Liver (tissue), 9 donors: Measurements from ENCODE around the gene SCPEP1. TPM values are rescaled to one million over a fixed set of nuclear protein-coding genes. Genes with fewer than 3 reads are reported as not detected.
A peak's percentile ranks its signal among the peaks of the same experiment; 100 is the strongest.
"Not testable (repeated sequence)": the region's sequence is repeated elsewhere in the genome, so short reads cannot be mapped to it uniquely, and the experiment has no call there.

Experiments
- DNase-seq: peaks from one replicate; pipeline ENCODE4 v3.0.0-alpha.2; 2017; ENCODE audit warnings: low spot score
- H3K27ac ChIP-seq, 2 donors: one replicate each; pipeline ENCODE4 v1.7.0; 2013; ENCODE audit warnings: inconsistent platforms in 2 of 2, low read length in 2 of 2, control low read depth in 1 of 2, low read depth in 1 of 2, mild to moderate bottlenecking in 1 of 2
- H3K27me3 ChIP-seq, 4 donors: one replicate each; pipeline versions ENCODE4 v1.6.1 to v1.7.0; 2013; ENCODE audit warnings: low read length in 3 of 4, inconsistent platforms in 1 of 4, mild to moderate bottlenecking in 1 of 4, moderate library complexity in 1 of 4; ENCODE audit not compliant: control insufficient read depth in 4 of 4, insufficient read depth in 4 of 4
- H3K36me3 ChIP-seq, 4 donors: one replicate each; pipeline versions ENCODE4 v1.6.1 to v1.7.0; 2013; ENCODE audit warnings: low read length in 3 of 4, mild to moderate bottlenecking in 3 of 4, low read depth in 1 of 4, moderate library complexity in 1 of 4; ENCODE audit not compliant: control insufficient read depth in 4 of 4, insufficient read depth in 3 of 4
- H3K4me1 ChIP-seq, 4 donors: one replicate each; pipeline versions ENCODE4 v1.6.1 to v1.7.0; 2013; ENCODE audit warnings: low read length in 3 of 4, mild to moderate bottlenecking in 3 of 4, moderate library complexity in 1 of 4; ENCODE audit not compliant: control insufficient read depth in 4 of 4, insufficient read depth in 4 of 4
- H3K4me3 ChIP-seq, 3 donors: one replicate each; pipeline versions ENCODE4 v1.6.1 to v1.7.0; 2013; ENCODE audit warnings: low read length in 3 of 3, control low read depth in 1 of 3, low read depth in 1 of 3, mild to moderate bottlenecking in 1 of 3
- H3K9ac ChIP-seq, 2 donors: one replicate each; pipeline ENCODE4 v1.7.0; 2013; ENCODE audit warnings: low read length in 2 of 2, mild to moderate bottlenecking in 2 of 2, moderate library complexity in 2 of 2, control low read depth in 1 of 2, low read depth in 1 of 2
- H3K9me3 ChIP-seq, 4 donors: one replicate each; pipeline versions ENCODE4 v1.6.1 to v1.7.0; 2013; ENCODE audit warnings: low read length in 3 of 4; ENCODE audit not compliant: control insufficient read depth in 4 of 4
- ATF3 ChIP-seq: IDR thresholded peaks from 2 replicates; pipeline ENCODE4 v1.6.1; 2016; ENCODE audit warnings: antibody characterized with exemption
- CTCF ChIP-seq: fragments of 150-350 bp; IDR thresholded peaks from 2 replicates; pipeline ENCODE4 v1.5.1; 2017; ENCODE audit warnings: improper control_type of control experiment, low read depth, low read length; ENCODE audit not compliant: missing input control
- EGR1 ChIP-seq, 2 donors: IDR thresholded peaks; 2 replicates each; pipeline ENCODE4 v1.6.1; 2016 to 2018; ENCODE audit warnings: antibody characterized with exemption in 2 of 2, low read depth in 2 of 2
- FOXA1 ChIP-seq: IDR thresholded peaks from 2 replicates; pipeline ENCODE4 v1.6.1; 2016; ENCODE audit warnings: antibody characterized with exemption
- FOXA2 ChIP-seq: IDR thresholded peaks from 2 replicates; pipeline ENCODE4 v1.6.1; 2016; ENCODE audit warnings: antibody characterized with exemption
- GABPA ChIP-seq, 2 donors: IDR thresholded peaks in 1 of 2; conservative IDR thresholded peaks in 1 of 2; 2 replicates each; pipeline ENCODE4 v1.6.1; 2016; ENCODE audit warnings: antibody characterized with exemption in 2 of 2, mild to moderate bottlenecking in 1 of 2, moderate library complexity in 1 of 2
- HNF4A ChIP-seq, 2 donors: conservative IDR thresholded peaks; 2 replicates each; pipeline ENCODE4 v1.6.1; 2016; ENCODE audit warnings: antibody characterized with exemption in 2 of 2, mild to moderate bottlenecking in 2 of 2
- HNF4G ChIP-seq: IDR thresholded peaks from 2 replicates; pipeline ENCODE4 v1.6.1; 2016; ENCODE audit warnings: antibody characterized with exemption
- JUND ChIP-seq, 2 donors: IDR thresholded peaks; 2 replicates each; pipeline ENCODE4 v1.6.1; 2016; ENCODE audit warnings: antibody characterized with exemption in 2 of 2
- MAX ChIP-seq: IDR thresholded peaks from 2 replicates; pipeline ENCODE4 v1.6.1; 2016; ENCODE audit warnings: antibody characterized with exemption
- NR2F2 ChIP-seq: IDR thresholded peaks from 2 replicates; pipeline ENCODE4 v1.6.1; 2016; ENCODE audit warnings: antibody characterized with exemption
- RAD21 ChIP-seq, 2 donors: IDR thresholded peaks; 2 replicates each; pipeline ENCODE4 v1.6.1; 2016; ENCODE audit warnings: antibody characterized with exemption in 2 of 2, mild to moderate bottlenecking in 2 of 2
- REST ChIP-seq: IDR thresholded peaks from 2 replicates; pipeline ENCODE4 v1.6.1; 2016; ENCODE audit warnings: antibody characterized with exemption, mild to moderate bottlenecking
- RXRA ChIP-seq, 2 donors: IDR thresholded peaks; 2 replicates each; pipeline ENCODE4 v1.6.1; 2017 to 2018; ENCODE audit warnings: antibody characterized with exemption in 2 of 2, mild to moderate bottlenecking in 1 of 2
- SP1 ChIP-seq: IDR thresholded peaks from 2 replicates; pipeline ENCODE4 v1.6.1; 2018; ENCODE audit warnings: antibody characterized with exemption, mild to moderate bottlenecking
- TAF1 ChIP-seq: conservative IDR thresholded peaks from 2 replicates; pipeline ENCODE4 v1.6.1; 2016; ENCODE audit warnings: antibody characterized with exemption, mild to moderate bottlenecking
- YY1 ChIP-seq: IDR thresholded peaks from 2 replicates; pipeline ENCODE4 v1.6.1; 2016; ENCODE audit warnings: antibody characterized with exemption, mild to moderate bottlenecking
- ZBTB33 ChIP-seq: IDR thresholded peaks from 2 replicates; pipeline ENCODE4 v1.6.1; 2016; ENCODE audit warnings: antibody characterized with exemption
- WGBS: extraction: QIAGEN DNeasy Blood & Tissue Kit; methylation state at CpG from one replicate; pipeline ENCODE4 v1.1.7; 2013; 5-methylcytosine and 5-hydroxymethylcytosine counted together
- polyA plus RNA-seq, 2 donors: library from polyadenylated mRNA; stranded (reverse) in 1 of 2; unstranded in 1 of 2; fragments of 200-250 nt in 1 of 2; fragments of >200 nt in 1 of 2; fragmentation: Nextera tagmentation in 1 of 2; extraction: Ambion mirVana in 1 of 2; gene quantifications; one replicate each; pipeline versions ENCODE4 v1.2.1 to v1.2.3, GENCODE V29; 2013 to 2015
- total RNA-seq, 2 donors: library from RNA; depleted of rRNA; stranded (reverse); fragments of >200 nt; gene quantifications; one replicate each; pipeline ENCODE4 v1.2.3, GENCODE V29; 2014
- donor health status: healthy.
- donor health status: healthy.
- donor health status: healthy.
- donor health status: healthy.
- donor health status: healthy.

Gene SCPEP1
- total and polyA plus RNA-seq, 4 donors: 15.7 to 29.3 (median 28.2) TPM

GRCh38 chr17:56960596-56961538 lies 17.1 kb upstream of the SCPEP1 start, which contains the start of gene COIL:
Gene COIL, minus strand, starts transcription at chr17:56961050. Its CDS starts 31 bp downstream, at chr17:56961019.
- 4% methylated on average over 59 of the region's 59 CpGs for WGBS
- Histone ChIP-seq H3K4me1 (peaks cover 2 to 18% (median 8%) of the 10 kb centered on the region in 4 donors), H3K27ac (peak within 1 kb of the TSS; percentile 64 to 88), H3K9ac (peak within 1 kb of the TSS; percentile 9 to 80), H3K9me3 (no peaks in the 10 kb centered on the region), H3K27me3 (no peaks in the 10 kb centered on the region), H3K4me3 (peak within 1 kb of the TSS; percentile 62 to 97 (median 93)), H3K36me3 (no peaks in the 10 kb centered on the region)
- DNase-seq: peak; percentile 93
- TF ChIP-seq FOXA1 (peak; percentile 39), GABPA (IDR thresholded peaks at IDR 0.05 in 1 of 2, conservative IDR thresholded peaks at IDR 0.05 in 1 of 2) (peak in 1 of 2 donors; percentile 71), HNF4G (no peak), REST (peak; percentile 23), ZBTB33 (peak; percentile 80), RXRA (IDR thresholded peaks at IDR 0.05) (peak; percentile 46 to 55), SP1 (peak; percentile 53), CTCF (peak; percentile 99), YY1 (peak; percentile 99), FOXA2 (no peak), JUND (IDR thresholded peaks at IDR 0.05) (peak in 1 of 2 donors; percentile 13), NR2F2 (peak; percentile 73), RAD21 (IDR thresholded peaks at IDR 0.05) (peak; percentile 85 to 93), TAF1 (no peak), HNF4A (conservative IDR thresholded peaks at IDR 0.05) (peak in 1 of 2 donors; percentile 23), MAX (peak; percentile 89), ATF3 (peak; percentile 15), EGR1 (IDR thresholded peaks at IDR 0.05; ENCODE audit: low read depth in 2 of 2) (peak; percentile 88 to 95)

- H3K9me3 ChIP-seq, H3K27me3 ChIP-seq, H3K27ac ChIP-seq, H3K36me3 ChIP-seq, H3K4me3 ChIP-seq, H3K9ac ChIP-seq, H3K4me1 ChIP-seq, DNase-seq: not testable (repeated sequence)
- WGBS: 92% methylated on average over 9 of the region's 9 CpGs
Observed at GRCh38 chr17:56965241-56965640, 12.7 kb upstream of the SCPEP1 start.

GRCh38 chr17:56965681-56966080 lies 12.2 kb upstream of the SCPEP1 start:
- not testable (repeated sequence) for H3K4me1 ChIP-seq, H3K27ac ChIP-seq, H3K9me3 ChIP-seq, H3K4me3 ChIP-seq, H3K27me3 ChIP-seq, H3K9ac ChIP-seq, DNase-seq, H3K36me3 ChIP-seq
- 74% methylated on average over 6 of the region's 6 CpGs for WGBS
